ENCODE measurements around the gene KDM6B. TPM values are rescaled to one million over a fixed set of nuclear protein-coding genes. Genes with fewer than 3 reads are reported as not detected.

KDM6B gene
- total RNA-seq, 1 experiment from 2014 or later, result 19.9 TPM

DNA sequence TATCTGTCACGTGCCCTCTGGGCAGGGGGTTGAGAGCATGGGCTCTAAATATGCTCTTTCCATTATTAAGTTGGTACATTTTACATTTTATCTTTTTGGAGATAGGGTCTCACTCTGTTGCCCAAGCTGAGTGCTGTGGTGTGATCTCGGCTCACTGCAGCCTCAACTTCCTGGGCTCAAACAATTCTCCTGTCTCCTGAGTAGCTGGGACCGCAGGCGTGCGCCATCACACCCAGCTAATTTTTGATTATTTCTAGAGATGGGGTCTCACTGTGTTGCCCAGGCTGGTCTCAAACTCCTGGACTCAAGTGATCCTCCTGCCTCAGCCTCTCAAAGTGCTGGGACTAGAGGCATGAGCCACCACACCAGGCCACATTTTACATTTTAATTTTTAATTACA, 43.9 kb upstream of the KDM6B start:
- intact Hi-C loops (cut with micrococcal nuclease; ENCODE audit: unreplicated experiment) (no loop called here), in situ Hi-C loops (cut with HindIII; ENCODE audit: low pct_unique_long_range_greater_than_20kb, low sequenced_read_pairs) (no loop called here)
- CTCF ChIA-PET, result no interaction called here
- no peak for TF ChIP-seq SIN3A (IDR thresholded peaks at IDR 0.05; ENCODE audit: borderline replicate concordance, insufficient read depth, low read depth, low read length)
- no peak for TF ChIP-seq TCF7L2 (IDR thresholded peaks at IDR 0.05; ENCODE audit: low read depth, low read length)
- TF ChIP-seq REST (IDR thresholded peaks at IDR 0.05; ENCODE audit: insufficient read depth in 1 of 2, low read depth in 2 of 2, low read length in 1 of 2), result no peak
- no peak for TF ChIP-seq POLR2AphosphoS5 (IDR thresholded peaks at IDR 0.05; ENCODE audit: low read depth, low read length)
- TF ChIP-seq, protein P1, sequence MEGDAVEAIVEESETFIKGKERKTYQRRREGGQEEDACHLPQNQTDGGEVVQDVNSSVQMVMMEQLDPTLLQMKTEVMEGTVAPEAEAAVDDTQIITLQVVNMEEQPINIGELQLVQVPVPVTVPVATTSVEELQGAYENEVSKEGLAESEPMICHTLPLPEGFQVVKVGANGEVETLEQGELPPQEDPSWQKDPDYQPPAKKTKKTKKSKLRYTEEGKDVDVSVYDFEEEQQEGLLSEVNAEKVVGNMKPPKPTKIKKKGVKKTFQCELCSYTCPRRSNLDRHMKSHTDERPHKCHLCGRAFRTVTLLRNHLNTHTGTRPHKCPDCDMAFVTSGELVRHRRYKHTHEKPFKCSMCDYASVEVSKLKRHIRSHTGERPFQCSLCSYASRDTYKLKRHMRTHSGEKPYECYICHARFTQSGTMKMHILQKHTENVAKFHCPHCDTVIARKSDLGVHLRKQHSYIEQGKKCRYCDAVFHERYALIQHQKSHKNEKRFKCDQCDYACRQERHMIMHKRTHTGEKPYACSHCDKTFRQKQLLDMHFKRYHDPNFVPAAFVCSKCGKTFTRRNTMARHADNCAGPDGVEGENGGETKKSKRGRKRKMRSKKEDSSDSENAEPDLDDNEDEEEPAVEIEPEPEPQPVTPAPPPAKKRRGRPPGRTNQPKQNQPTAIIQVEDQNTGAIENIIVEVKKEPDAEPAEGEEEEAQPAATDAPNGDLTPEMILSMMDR (IDR thresholded peaks at IDR 0.05), result no peak
- no peaks in the 10 kb centered on the region for H3K9me3 ChIP-seq (ENCODE audit: control insufficient read depth, insufficient read depth, low read depth, low read length)
- POLR2A ChIA-PET, result no interaction called here
- no peak overlapping the region for H3K27ac ChIP-seq (ENCODE audit: low read length)
- no peaks in the 10 kb centered on the region for H3K36me3 ChIP-seq (ENCODE audit: control insufficient read depth, insufficient read depth, low read length)
- no peaks in the 10 kb centered on the region for H3K27me3 ChIP-seq (ENCODE audit: control insufficient read depth, insufficient read depth, low read length)
- H3K4me1 ChIP-seq (ENCODE audit: control insufficient read depth, insufficient read depth, low read length), result no peaks in the 10 kb centered on the region
- ATAC-seq (no peak), DNase-seq (ENCODE audit: low read depth, low spot score) (no peak)
- no TSS peak for BruUV-seq (replicated peaks)
- no peak overlapping the region for H3K4me3 ChIP-seq (ENCODE audit: low read depth in 2 of 2, low read length in 2 of 2)

- intact Hi-C loops (cut with micrococcal nuclease; ENCODE audit: unreplicated experiment), result no loop called here
- no peaks in the 10 kb centered on the region for H3K4me1 ChIP-seq (ENCODE audit: control insufficient read depth, insufficient read depth, low read length)
- ATAC-seq (no peak), DNase-seq (ENCODE audit: low read depth, low spot score) (no peak)
- CTCF ChIA-PET, result interaction anchor here (0.5 kb wide), 1 partner anchor 25 kb away, joined by 6 read pairs; no protein-coding TSS in a partner anchor
- TF ChIP-seq SIN3A (IDR thresholded peaks at IDR 0.05; ENCODE audit: borderline replicate concordance, insufficient read depth, low read depth, low read length) (no peak), REST (IDR thresholded peaks at IDR 0.05; ENCODE audit: insufficient read depth in 1 of 2, low read depth in 2 of 2, low read length in 1 of 2) (no peak), TCF7L2 (IDR thresholded peaks at IDR 0.05; ENCODE audit: low read depth, low read length) (no peak), POLR2AphosphoS5 (IDR thresholded peaks at IDR 0.05; ENCODE audit: low read depth, low read length) (no peak)
- TF ChIP-seq, protein P1 (IDR thresholded peaks at IDR 0.05), result no peak
- H3K27ac ChIP-seq (ENCODE audit: low read length), result no peak overlapping the region
- POLR2A ChIA-PET, result no interaction called here
- H3K4me3 ChIP-seq (ENCODE audit: low read depth in 2 of 2, low read length in 2 of 2), result no peak overlapping the region
- no TSS peak for BruUV-seq (replicated peaks)
- no peaks in the 10 kb centered on the region for H3K9me3 ChIP-seq (ENCODE audit: control insufficient read depth, insufficient read depth, low read depth, low read length)
- H3K36me3 ChIP-seq (ENCODE audit: control insufficient read depth, insufficient read depth, low read length), result no peaks in the 10 kb centered on the region
- H3K27me3 ChIP-seq (ENCODE audit: control insufficient read depth, insufficient read depth, low read length), result no peaks in the 10 kb centered on the region
- in situ Hi-C loops (cut with HindIII; ENCODE audit: low pct_unique_long_range_greater_than_20kb, low sequenced_read_pairs), result no loop called here
These were observed 41.4 kb upstream of the KDM6B start for GRCh38 chr17:7792611-7793010.

Data from Panc1 (cell line).